NCI-H524 (cell line): Measurements from ENCODE around the gene HOXB3.

ENCODE experiments used
- DNase-seq, 2 experiments: peaks; one replicate each; lab custom pipeline; 2025; lab: John Stamatoyannopoulos, UW

Gene HOXB3

DNA sequence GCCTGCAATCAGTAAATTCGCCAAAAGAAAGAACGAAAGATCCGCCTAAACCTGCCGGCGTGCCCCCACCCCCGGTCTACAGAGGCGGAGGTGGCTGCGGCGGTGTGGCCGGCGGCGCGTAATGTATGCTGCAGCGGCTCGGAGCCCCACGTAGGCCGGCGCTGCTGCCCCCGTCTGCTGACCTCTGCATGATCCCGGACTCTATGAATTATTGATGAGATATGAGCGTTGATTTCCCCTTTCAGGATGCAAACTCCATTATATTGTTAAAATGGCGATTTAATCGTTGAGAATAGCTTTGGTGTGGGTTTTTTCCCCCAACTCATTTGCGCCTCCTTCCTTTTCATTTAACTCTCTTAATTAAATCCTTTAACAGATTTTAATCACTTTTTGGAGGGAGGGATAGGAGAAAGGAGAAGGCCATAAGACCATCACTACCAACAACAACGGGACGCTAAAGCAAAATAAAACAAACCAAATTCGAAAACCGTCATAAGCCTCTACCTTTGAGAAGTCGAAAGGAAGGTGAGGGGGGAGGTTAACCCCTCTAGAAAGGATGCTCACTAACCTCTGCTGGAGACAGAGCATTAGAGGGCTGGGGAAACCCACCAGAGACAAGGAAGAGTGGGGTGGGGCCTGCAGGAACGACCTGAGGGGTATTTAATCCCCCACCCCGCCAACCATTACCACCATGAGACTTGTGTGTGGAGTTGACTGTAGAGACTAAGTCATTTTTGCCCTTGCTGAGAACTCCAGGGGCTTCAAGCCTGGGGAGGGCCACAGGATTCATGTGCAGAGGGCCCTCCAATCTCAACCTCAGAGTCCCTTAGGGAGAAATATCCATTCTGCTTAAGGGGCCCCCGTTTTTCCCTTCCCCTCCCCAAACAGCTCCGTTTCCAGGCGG lies 3.4 kb downstream of the HOXB3 start:
- no peak for DNase-seq

- DNase-seq, result no peak
These were observed 5.8 kb downstream of the HOXB3 start for GRCh38 chr17:48584223-48584741.

DNA sequence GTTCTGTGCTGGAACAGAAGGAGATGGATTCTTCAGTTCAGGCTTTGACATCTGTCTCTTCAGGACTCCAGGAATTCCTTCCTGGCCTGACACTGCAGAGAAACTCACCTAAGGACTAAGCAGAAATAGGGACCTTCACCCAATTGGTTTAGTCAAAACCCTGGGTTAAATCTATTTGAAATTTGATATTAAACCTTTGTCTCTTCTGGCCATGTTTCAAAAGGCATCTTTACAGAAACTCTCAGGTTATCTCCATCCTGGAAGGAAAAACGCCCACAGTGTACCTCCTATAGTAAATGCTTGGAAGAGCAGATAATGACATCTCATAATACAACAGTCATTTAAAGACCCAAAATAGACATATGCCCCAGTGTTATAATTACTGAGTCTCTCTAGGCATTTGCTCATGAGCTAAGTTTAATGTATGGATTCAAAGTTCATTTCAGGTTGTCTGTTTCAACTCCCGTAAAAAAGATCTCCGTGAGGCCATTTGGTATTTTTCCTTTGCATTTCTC lies 6.3 kb downstream of the HOXB3 start:
- DNase-seq, result no peak

DNA sequence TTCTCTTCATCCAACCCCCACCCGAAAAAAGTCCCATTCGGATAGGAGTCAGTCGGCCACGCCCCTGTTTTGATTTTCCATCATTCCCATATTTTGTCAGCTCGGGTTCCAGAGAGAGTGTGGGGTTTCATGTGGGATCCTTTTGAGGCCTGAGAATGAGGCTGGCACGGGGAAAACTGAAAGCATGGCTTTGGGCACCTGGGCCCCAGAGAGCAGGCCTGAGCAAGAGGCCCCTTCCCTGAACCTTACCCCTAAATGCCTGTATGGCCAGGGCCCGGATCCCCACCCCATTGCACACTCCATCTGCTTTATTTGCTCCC lies 7.3 kb downstream of the HOXB3 start:
- DNase-seq, result no peak

DNA sequence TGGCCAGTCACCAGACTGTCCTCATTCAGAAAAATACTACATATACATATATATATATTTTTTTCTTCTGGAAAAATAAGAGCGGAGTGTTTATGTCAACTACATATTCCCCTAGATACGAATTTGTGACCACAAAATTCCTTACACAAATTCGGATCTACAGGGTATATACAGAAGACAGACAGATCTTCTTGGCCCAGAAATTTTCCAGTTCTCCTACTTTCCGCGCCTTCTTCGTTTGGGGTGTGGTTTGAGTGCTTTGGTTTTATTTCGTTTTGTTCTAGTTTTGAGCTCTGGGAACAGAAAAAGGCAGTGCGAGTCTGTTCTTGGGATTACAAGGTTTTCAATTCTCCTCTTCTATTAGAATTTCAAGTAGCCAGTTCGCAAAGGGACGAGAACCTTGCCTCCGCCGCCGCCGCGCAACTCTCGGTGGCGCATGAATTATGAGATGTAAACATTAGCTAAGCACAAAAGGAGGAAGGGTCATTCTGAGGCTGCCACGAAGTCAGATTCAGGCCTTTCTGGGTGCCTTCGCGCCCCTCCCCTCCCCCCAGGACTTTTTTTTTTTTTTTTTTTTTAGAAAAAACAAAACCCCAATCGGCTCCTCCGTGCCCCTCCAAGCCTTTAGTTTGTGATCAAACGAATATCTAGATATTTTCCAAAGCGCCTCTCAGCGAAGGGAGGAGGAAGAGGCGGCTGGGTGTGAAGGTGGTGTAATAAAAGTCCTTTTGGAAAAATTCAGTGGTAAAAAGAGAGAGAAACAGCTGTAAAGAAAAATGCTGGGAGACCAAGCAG lies 10.1 kb downstream of the HOXB3 start:
- peak in 1 of 2 experiments; percentile 43 for DNase-seq

DNA sequence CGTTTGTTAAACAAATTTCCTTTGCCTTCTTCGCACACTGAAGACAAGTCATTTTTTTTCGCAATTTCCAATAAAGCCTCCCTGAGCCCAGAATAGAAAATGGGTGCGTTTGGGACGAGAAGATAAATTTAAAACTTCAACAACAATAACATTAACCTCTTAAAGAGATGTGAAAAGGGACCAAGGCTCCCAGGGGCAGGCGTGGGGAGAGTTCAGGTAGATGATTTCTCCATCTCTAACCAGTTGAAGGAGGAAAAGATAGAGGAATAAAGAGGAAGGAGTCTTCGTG lies 10.6 kb downstream of the HOXB3 start:
- DNase-seq, result peak in 1 of 2 experiments; percentile 36

DNA sequence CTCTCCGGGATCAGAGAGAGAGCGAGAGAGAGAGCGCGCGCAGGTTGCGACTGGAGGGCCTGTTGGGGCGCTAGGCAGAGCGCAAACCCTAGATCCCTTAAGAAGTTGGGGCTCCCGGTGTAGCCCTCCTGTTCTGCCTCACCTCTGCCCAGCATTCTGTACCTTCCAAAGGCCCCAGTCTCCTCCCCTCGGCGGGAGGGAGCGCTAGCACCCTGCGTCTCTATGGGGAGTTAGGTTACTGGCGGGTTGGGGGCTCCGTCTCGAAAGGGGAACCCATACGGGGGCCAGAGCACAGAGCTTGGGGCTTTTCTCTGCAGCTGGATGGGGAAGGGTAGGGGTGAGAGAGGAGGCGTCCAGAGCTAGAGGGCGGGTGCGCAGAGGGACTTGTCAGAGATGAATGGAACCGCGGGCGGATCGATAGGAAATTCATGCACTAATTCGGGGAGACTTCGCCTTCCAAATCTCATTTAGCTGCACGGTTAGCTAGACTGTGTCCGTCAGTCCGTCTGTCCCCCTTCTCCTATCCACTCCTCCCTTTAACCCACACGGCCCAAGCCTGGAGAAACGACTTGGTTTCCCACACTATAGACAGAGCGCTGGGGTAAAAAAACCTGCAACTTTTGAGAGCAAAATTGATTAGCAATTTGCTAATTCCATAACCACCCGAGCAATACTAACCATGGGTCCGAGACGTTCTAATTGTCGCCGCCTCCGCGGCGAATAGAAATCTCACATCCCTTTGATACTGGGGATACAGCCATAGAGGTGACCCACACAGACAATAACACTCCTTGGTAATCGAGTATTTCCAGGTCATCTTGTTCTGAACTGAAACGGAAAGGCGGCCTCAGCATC lies 11.2 kb downstream of the HOXB3 start:
- DNase-seq, result no peak

- peak in 1 of 2 experiments; percentile 51 for DNase-seq
These were observed 12.0 kb downstream of the HOXB3 start, which contains the start of gene HOXB4 for GRCh38 chr17:48577946-48578615. HOXB4 (minus strand) TSS chr17:48578350; CDS start chr17:48578319, 31 bp downstream.

GRCh38 chr17:48577330-48577945 lies 12.6 kb downstream of the HOXB3 start:
- DNase-seq, result no peak

GRCh38 chr17:48576479-48577309 lies 13.3 kb downstream of the HOXB3 start:
- no peak for DNase-seq

DNA sequence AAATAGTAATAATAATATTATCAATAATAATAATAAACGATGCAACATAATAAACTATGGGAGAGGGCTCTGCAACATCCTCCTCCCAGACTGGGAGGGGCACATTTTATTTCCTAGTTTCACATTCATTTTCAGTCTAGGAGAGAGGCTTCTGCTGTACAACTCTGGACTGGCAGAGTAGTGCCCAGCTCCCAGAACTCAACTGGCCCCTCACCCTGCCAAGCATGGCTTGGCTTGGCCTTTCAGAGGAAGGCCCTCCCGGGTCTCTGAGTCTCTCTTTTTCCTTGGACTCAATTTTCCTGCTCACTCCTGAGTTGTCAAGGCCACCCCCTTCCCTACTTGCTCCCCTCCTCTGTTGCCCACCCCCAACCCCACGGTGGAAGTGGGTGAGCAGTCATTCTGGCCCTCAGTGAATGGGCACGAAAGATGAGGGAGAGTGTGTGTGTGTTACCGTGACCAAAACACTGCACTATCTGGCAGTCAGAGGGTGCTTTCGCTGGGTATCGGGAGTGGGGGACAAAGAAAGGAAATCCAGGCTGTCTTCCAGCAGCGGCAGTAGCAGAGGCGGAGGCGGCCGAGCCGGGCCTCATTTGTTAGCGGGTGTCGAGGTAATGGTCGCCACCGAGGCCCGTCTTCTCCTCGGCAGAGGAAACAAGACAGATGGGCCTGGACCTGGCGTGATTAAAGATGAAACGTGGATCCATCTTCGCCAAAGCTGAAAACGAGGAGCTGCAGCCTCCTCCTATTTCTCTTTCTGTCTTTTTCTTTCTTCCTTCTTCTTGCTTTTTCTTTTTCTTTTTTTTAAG lies 14.2 kb downstream of the HOXB3 start:
- no peak for DNase-seq

- DNase-seq, result no peak
These were observed 14.9 kb downstream of the HOXB3 start for GRCh38 chr17:48575066-48575582.

DNA sequence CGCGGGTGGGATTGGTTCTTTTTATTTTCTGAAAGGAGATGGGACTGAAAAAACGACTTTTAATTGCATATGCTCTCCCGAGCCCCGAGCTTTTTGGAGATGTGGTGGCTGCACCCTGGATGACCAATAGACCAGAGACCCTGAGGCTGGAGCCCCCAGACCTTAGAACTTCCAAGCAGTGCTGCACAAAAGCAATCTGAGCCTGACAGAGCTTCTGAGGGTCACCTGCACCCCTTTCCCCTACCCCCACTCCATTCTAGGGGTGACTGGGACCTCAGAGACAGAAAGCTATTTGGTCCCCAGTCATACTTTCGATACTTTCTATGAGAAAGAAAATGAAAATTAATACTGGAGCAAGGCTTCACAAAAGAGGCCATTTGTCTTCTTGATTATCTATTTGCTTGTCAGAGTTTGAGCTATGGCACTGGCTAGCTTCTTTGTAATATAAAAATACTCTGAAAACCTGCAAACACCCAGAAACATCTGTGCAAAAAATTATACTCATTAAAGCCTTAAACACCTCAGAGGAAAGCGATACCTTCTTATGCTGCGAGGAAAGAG lies 15.5 kb downstream of the HOXB3 start:
- no peak for DNase-seq

DNA sequence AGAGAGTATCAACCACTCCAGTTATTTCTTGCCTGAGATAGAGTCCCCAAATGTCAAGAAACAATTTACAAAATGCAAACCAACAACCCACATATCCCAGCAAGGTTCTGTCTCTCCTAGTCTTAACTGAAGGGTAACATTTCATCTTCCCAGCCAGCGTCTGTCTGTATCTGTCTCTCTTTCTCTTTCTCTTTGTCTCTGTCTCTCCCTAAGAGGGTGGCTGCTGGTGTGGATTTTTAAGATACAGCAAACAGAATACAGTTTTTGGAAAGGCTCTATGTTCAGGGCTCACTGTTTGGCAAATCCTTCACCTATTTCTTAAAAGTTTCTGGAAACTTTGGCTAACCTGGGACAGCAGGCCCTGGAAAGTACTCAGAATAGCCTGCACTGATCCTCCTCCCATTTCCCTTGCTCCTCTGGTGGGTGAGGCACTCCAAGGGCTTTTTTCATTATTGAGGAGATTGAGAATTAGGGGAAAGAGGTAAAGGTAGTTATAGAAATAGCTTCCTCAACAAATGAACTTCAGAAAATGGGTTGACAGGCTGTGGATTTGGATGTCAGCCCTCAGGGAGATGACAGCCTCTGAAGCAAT lies 18.1 kb downstream of the HOXB3 start:
- no peak for DNase-seq

DNA sequence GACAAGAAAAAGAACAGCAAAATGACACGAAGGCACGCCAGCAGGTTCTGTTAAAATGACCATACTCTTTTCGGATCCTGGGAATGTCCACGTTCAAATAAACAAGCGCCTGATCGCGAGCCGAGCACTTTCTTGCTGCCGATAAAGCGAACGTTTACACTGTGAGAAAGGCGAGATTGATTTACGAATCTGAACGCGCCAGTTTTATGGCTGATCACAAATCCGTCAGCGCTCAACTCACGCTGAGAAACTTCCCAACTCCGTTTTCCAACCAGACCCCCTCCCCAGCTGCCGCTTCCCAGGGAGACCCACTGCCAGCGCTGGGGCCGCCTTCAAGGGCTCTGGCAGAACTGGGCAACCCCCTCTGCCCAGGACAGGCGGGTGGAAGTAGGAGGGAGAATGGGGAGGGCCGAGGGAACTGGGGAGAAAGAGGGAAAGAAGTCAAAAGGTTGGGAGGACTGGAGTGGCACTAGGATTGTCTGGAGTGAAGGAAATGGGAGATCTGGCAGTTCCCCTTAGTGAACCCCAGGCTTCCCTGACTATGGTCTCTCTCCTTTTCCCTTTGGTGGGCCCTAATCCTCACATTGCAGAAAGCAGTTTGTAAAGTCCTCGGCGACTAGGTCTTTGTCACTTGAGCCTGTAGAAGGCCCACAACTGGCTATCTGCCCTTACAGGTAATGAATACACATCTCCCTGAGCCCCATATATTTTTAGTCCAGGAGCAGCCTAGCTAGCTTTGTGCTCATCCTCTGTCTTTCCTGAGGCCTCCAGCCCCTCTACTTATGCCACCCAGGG lies 18.8 kb downstream of the HOXB3 start:
- DNase-seq, result no peak

- DNase-seq, result no peak
These were observed 19.6 kb downstream of the HOXB3 start for GRCh38 chr17:48570325-48571023.
